Fibroblast of villous mesenchyme (primary cell): ENCODE data around the gene PTPRN2. TPM values are rescaled to one million over a fixed set of nuclear protein-coding genes. Genes with fewer than 3 reads are reported as not detected.
A peak's percentile ranks its signal among the peaks of the same experiment; 100 is the strongest.
"Not testable (repeated sequence)": the region's sequence is repeated elsewhere in the genome, so short reads cannot be mapped to it uniquely, and the experiment has no call there.

Source experiments
- DNase-seq: peaks from one replicate; pipeline ENCODE4 v3.0.0-alpha.2; 2010; ENCODE audit warnings: low read depth
- H3K4me3 ChIP-seq: 2 replicates; pipeline ENCODE4 v1.5.1; 2011; ENCODE audit warnings: low read depth, mild to moderate bottlenecking, low read length
- CTCF ChIP-seq: IDR thresholded peaks from 2 replicates; pipeline ENCODE4 v1.5.1; 2012; ENCODE audit warnings: low read depth, mild to moderate bottlenecking, low read length; ENCODE audit not compliant: insufficient read depth
- total RNA-seq: library from RNA; depleted of rRNA; stranded (reverse); fragments of >200 nt; gene quantifications from 2 replicates; pipeline ENCODE4 v1.2.3, GENCODE V29; 2012

PTPRN2 gene
- total RNA-seq, 1 donor = not detected

GRCh38 chr7:158357898-158358821, 229.5 kb downstream of the PTPRN2 start:
- H3K4me3 ChIP-seq = no peak overlapping the region
- DNase-seq = no peak
- TF ChIP-seq CTCF = no peak

GRCh38 chr7:158357106-158357897, 230.3 kb downstream of the PTPRN2 start:
- no peak overlapping the region for H3K4me3 ChIP-seq
- no peak for TF ChIP-seq CTCF
- no peak for DNase-seq

- TF ChIP-seq CTCF = no peak
- no peak overlapping the region for H3K4me3 ChIP-seq
- no peak for DNase-seq
Observed at GRCh38 chr7:158356454-158356853, 231.2 kb downstream of the PTPRN2 start.

GRCh38 chr7:158355456-158356065, 232.1 kb downstream of the PTPRN2 start:
- H3K4me3 ChIP-seq = no peak overlapping the region
- no peak for TF ChIP-seq CTCF
- no peak for DNase-seq

GRCh38 chr7:158354861-158355260, 232.8 kb downstream of the PTPRN2 start:
- TF ChIP-seq CTCF = no peak
- DNase-seq = no peak
- H3K4me3 ChIP-seq = no peak overlapping the region

- TF ChIP-seq CTCF = peak; percentile 14
- H3K4me3 ChIP-seq = no peak overlapping the region
- no peak for DNase-seq
Observed at GRCh38 chr7:158353606-158354570, 233.7 kb downstream of the PTPRN2 start.

- not testable (repeated sequence) for H3K4me3 ChIP-seq, DNase-seq
Observed at GRCh38 chr7:158351899-158352729, 235.5 kb downstream of the PTPRN2 start.
